Lung (tissue), 12 donors: Measurements from ENCODE around the gene RNGTT. TPM values are rescaled to one million over a fixed set of nuclear protein-coding genes. Genes with fewer than 3 reads are reported as not detected.

Experiments used
- ATAC-seq: fragments of 200-7000 bp; cut with Tn5 transposase; one replicate; pipeline ENCODE4 v1.9.1; 2020; ENCODE audit warnings: moderate number of reproducible peaks; ENCODE audit not compliant: insufficient read depth, low FRiP score
- DNase-seq, 3 donors: peaks; one replicate each; pipeline ENCODE4 v3.0.0-alpha.2; 2013 to 2017
- H3K27ac ChIP-seq, 2 donors: one replicate each; pipeline ENCODE4 v1.5.1; 2013; ENCODE audit warnings: mild to moderate bottlenecking in 2 of 2, moderate library complexity in 2 of 2, control low read depth in 1 of 2, inconsistent platforms in 1 of 2, low read depth in 1 of 2, low read length in 1 of 2
- H3K27me3 ChIP-seq, 3 donors: one replicate each; pipeline ENCODE4 v1.5.1; 2013; ENCODE audit warnings: low read length in 2 of 3; ENCODE audit not compliant: control insufficient read depth in 3 of 3, insufficient read depth in 3 of 3
- H3K36me3 ChIP-seq, 4 donors: one replicate each; pipeline ENCODE4 v1.5.1; 2013; ENCODE audit warnings: low read length in 4 of 4, mild to moderate bottlenecking in 1 of 4, moderate library complexity in 1 of 4; ENCODE audit not compliant: control insufficient read depth in 4 of 4, insufficient read depth in 4 of 4
- H3K4me1 ChIP-seq, 5 donors: one replicate each; pipeline ENCODE4 v1.5.1; 2013; ENCODE audit warnings: low read length in 5 of 5, mild to moderate bottlenecking in 2 of 5, moderate library complexity in 1 of 5; ENCODE audit not compliant: control insufficient read depth in 5 of 5, insufficient read depth in 5 of 5
- H3K4me3 ChIP-seq: one replicate; pipeline ENCODE4 v1.5.1; 2013; ENCODE audit warnings: mild to moderate bottlenecking, control low read depth, moderate library complexity
- H3K9ac ChIP-seq, 2 donors: one replicate each; pipeline ENCODE4 v1.5.1; 2013; ENCODE audit warnings: low read length in 2 of 2, control low read depth in 1 of 2; ENCODE audit not compliant: insufficient read depth in 1 of 2
- H3K9me3 ChIP-seq, 4 donors: one replicate each; pipeline ENCODE4 v1.5.1; 2013; ENCODE audit warnings: low read length in 3 of 4, mild to moderate bottlenecking in 1 of 4, moderate library complexity in 1 of 4; ENCODE audit not compliant: control insufficient read depth in 4 of 4, insufficient read depth in 3 of 4
- WGBS, 2 donors: extraction: QIAGEN DNeasy Blood & Tissue Kit; methylation state at CpG; one replicate each; pipeline ENCODE4 v1.1.7; 2013; 5-methylcytosine and 5-hydroxymethylcytosine counted together
- polyA plus RNA-seq, 2 donors: library from polyadenylated mRNA; stranded (reverse); fragments of 200-250 nt; gene quantifications; one replicate each; pipeline ENCODE4 v1.2.1, GENCODE V29; 2013
- total RNA-seq, 2 donors: library from RNA; depleted of rRNA in 1 of 2; stranded (reverse); fragments of >200 nt in 1 of 2; gene quantifications; one replicate each; pipeline ENCODE4 v1.2.1, GENCODE V29; 2014 to 2021
- TF ChIP-seq, protein P1 (sequence below): IDR thresholded peaks from 2 replicates; pipeline ENCODE4 v1.5.1; 2012; ENCODE audit warnings: mild to moderate bottlenecking; ENCODE audit errors: control extremely low read depth, extremely low read depth
- donor health status: control.
- donor health status: control.
- donor health status: Bipolar disorder and iron deficiency.
- donor health status: healthy.
- donor health status: DM: yes; HTN: yes; CAD: no.

Gene RNGTT
- total and polyA plus RNA-seq, 4 donors, result 3.0 to 25.0 (median 9.2) TPM

DNA sequence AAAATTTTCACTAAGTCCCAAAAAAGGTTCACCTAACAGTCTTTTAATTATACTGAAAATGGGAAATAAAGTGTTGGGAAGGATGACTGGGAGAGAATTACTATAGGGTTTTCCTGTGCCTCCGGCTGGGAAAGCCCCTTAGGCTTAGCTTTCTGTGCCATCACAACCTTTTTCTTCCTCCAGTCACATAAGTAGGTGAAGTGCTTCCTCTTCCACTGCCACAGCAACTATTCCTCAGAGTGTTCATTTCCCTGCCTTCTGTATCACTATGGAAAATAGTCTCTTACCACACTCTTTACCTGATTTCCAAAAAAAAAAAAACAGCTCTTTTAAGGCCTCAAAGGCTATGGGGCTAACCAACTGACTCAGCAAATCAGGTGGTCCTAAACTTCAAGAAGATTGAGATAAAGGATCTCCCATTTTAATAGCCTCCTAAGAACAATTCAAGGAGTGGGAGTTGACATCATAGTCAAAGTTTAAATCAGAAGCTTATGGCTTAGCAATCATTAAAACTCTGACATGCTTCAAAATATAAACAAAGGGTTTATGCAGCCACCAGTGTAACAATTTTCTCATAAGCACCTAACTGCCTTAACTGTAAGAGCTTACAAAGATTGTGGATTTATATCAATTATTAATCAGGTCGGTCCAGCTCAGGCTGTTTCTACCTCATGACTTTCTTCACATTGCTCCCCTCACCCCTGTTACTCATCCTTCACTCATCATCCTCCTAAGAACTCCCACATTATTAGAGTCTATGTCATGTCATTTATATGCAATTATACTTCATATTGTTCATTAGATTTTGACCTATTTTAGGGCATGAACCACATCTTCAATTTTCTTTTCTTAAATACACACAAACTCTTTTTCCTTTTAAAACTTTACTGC, 95.3 kb downstream of the RNGTT start:
- H3K36me3 ChIP-seq, result peaks cover 0 to 1% (median 0%) of the 10 kb centered on the region in 4 donors
- TF ChIP-seq, protein P1, sequence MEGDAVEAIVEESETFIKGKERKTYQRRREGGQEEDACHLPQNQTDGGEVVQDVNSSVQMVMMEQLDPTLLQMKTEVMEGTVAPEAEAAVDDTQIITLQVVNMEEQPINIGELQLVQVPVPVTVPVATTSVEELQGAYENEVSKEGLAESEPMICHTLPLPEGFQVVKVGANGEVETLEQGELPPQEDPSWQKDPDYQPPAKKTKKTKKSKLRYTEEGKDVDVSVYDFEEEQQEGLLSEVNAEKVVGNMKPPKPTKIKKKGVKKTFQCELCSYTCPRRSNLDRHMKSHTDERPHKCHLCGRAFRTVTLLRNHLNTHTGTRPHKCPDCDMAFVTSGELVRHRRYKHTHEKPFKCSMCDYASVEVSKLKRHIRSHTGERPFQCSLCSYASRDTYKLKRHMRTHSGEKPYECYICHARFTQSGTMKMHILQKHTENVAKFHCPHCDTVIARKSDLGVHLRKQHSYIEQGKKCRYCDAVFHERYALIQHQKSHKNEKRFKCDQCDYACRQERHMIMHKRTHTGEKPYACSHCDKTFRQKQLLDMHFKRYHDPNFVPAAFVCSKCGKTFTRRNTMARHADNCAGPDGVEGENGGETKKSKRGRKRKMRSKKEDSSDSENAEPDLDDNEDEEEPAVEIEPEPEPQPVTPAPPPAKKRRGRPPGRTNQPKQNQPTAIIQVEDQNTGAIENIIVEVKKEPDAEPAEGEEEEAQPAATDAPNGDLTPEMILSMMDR, result no peak
- no peaks in the 10 kb centered on the region for H3K27me3 ChIP-seq
- DNase-seq (no peak), ATAC-seq (no peak)
- no peaks in the 10 kb centered on the region for H3K9me3 ChIP-seq
- no peak overlapping the region for H3K4me3 ChIP-seq
- no peaks in the 10 kb centered on the region for H3K4me1 ChIP-seq
- 78 to 86% methylated on average over 2 of the region's 2 CpGs for WGBS, 2 donors
- no peak overlapping the region for H3K9ac ChIP-seq
- H3K27ac ChIP-seq, result no peak overlapping the region

DNA sequence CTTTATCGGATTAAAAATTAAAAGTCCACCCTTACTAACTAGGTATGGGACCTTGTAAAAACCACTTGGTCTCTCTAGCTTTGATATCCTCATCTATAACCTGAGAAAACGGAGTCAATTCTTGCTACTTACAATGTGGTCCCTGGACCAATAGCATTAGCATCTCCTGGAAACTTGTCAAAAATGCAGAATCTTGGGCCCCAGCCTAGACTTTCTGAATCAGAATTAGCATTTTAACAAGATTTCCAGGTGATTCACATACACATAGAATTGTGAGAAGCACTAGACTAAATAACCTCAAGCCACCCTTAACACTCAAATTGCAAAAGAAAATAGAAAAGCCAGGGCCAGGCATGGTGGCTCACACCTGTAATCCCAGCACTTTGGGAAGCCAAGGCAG, 96.6 kb downstream of the RNGTT start:
- H3K4me1 ChIP-seq, result peaks cover 0 to 5% (median 0%) of the 10 kb centered on the region in 5 donors
- ATAC-seq, result no peak

DNA sequence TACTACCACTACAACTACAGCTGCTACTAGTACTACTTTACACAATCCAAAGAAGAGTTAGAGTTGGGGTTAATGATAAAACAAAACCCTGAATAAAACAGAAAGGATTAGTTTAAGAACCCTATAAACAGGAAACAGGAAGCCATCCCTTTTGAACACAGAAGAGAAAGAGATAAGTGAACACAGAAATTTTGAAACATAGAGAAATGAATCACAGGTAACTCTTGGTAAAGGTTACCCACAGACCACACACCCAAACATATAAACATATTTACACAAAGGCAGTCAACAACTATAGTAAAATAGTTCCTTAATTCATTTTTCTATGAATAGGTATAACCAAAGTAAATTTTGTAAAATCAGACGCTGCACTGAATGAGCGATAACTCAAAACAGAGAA, 98.1 kb downstream of the RNGTT start:
- Histone ChIP-seq H3K9ac (no peak overlapping the region), H3K27ac (no peak overlapping the region), H3K4me1 (peaks cover 0 to 5% (median 0%) of the 10 kb centered on the region in 5 donors), H3K9me3 (no peaks in the 10 kb centered on the region), H3K4me3 (no peak overlapping the region), H3K36me3 (peaks cover 0 to 4% (median 1%) of the 10 kb centered on the region in 4 donors), H3K27me3 (no peaks in the 10 kb centered on the region)
- 99 to 100% methylated on average over 2 of the region's 2 CpGs for WGBS, 2 donors
- TF ChIP-seq, protein P1, result no peak
- ATAC-seq, result no peak
- no peak for DNase-seq

More for the DNA sequence above, 96.6 kb downstream of the RNGTT start:
- no peak for DNase-seq
- no peaks in the 10 kb centered on the region for H3K9me3 ChIP-seq
- peaks cover 0 to 4% (median 1%) of the 10 kb centered on the region in 4 donors for H3K36me3 ChIP-seq
- H3K4me3 ChIP-seq, result no peak overlapping the region
- 96 to 99% methylated on average over 2 of the region's 2 CpGs for WGBS, 2 donors
- no peak overlapping the region for H3K27ac ChIP-seq
- TF ChIP-seq, protein P1, result no peak
- H3K27me3 ChIP-seq, result no peaks in the 10 kb centered on the region
- H3K9ac ChIP-seq, result no peak overlapping the region
